HG02852 (cell line): Measurements from ENCODE around the gene MGAT5.

Source experiments
- ATAC-seq: cut with Tn5 transposase; IDR thresholded peaks from one replicate; pipeline ENCODE4 v1.9.1; 2021; ENCODE audit warnings: mild to moderate bottlenecking, moderate library complexity; ENCODE audit not compliant: unreplicated experiment

MGAT5 gene

DNA sequence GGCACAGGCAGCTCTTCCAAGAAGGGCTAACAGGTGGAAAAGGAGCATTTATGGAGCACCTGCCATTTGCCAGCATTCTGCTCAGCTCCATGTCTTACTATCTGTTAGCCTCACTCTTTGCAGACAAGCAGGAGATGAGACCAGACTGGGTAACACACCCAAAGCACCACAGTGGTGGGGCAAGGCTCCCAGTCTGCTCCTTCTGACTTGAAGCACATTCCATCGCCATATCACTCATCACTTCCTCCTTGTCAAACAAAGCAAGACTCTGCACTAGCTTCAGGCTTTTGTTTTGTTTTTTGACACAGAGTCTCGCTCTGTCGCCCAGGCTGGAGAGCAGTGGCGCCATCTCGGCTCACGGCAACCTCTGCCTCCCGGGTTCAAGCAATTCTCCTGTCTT, 182.8 kb downstream of the MGAT5 start:
- ATAC-seq: no peak

DNA sequence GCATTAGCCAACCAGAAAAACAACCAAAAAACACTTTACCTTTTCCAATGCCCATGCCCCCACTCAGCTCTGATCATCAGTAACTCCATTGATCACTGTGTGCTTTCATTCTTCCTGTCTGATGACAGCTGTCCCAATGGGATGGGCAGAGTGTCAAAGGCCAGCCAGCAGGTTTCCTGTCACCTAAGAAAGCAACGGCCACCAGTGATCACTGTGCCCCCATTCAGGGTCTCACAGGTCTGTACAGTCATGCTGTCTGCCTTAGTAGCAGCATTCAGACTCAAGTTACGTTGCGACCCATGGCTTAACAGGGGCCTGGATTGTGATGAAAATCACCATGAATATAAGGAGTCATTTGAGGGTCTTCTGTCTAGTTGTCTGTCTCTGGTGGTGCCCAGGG, 184.5 kb downstream of the MGAT5 start:
- ATAC-seq: no peak

DNA sequence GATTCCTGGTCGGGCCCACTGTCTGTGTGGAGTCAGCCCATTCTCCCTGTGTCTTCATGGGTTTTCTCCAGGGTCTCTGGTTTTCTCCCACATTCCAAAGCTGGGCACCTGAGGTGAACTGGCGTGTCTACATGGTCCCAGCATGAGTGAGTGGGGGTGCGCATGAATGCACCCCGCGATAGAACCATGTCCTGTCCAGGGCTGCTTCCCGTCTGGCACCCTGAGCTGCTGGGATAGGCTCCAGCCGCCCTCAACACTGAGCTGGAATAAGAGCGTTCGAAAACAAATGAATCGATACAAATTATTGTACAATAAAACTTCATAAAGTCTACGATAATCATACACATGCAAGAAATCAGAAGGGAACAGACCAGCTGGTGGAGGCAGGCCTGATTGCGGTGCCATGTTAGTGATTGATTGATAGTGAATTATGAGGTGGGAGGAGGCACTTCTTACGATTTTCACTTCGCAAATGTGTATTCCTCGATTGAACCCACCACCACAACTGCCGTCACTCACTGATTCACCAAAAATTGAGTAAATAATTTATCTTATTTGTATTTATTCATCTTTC, 186.6 kb downstream of the MGAT5 start:
- no peak for ATAC-seq

DNA sequence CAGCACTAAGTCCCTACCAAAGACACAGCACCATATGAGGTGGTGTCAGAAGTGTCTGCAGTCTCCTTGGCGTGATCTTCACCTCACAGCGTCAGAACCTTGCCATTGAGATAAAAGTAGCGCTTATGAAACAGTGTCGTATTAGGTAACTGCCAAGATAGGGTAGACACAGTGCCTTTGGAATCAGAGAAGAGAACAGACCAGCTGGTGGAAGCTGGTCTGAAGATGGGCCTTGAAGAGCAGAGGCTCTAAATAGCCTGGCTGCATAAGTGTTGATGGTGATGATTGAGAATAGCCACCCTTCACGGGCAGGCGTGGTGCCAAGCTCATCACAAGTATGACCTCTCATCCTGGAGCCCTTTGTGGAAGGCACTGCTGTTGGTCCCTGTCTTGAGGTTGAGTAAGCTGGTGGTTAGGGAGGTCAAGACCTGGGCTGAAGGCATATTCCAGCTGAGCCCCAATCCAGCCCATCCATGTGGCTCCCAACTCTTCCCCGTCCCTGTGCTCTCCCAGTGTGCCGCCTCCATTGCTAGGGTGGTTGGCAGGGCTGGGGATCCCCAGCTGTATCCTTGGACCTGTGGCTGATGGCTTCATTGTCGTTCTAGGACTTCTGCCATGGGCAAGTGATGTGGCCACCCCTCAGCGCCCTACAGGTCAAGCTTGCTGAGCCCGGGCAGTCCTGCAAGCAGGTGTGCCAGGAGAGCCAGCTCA, 187.4 kb downstream of the MGAT5 start:
- ATAC-seq: no peak

DNA sequence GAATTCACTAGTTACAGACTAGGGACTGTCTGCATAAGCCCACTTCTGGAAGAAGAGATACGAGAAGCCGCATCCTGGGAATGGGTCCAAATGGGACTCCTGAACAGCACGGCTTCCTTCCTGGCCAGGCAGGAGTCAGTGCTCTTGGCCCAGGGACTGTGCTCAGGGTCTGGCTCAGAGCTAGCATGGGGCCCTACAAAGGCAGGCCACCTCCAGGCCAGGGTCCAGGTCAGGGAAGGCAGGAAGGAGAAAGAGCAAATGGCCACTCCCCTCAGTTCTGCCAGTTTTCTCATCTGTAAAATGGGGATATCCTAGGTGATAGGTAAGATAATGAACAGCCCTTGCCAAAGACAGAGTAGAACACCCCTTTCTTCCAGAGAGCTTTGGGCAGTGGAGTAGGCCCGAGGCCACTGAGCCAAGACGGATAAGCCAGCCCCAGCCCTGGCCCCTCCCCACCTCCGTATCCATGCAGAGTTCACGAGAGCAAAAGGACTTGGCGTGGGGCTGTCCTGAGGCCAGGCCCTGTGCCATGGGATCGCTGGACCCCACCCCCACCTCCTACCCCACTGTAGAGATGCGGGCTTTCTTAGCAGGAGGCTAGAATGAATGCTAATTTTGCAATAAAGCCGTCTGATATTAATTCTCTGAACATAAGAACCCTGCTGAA, 190.1 kb downstream of the MGAT5 start:
- ATAC-seq: no peak

GRCh38 chr2:134445116-134445515, 191.2 kb downstream of the MGAT5 start:
- no peak for ATAC-seq

DNA sequence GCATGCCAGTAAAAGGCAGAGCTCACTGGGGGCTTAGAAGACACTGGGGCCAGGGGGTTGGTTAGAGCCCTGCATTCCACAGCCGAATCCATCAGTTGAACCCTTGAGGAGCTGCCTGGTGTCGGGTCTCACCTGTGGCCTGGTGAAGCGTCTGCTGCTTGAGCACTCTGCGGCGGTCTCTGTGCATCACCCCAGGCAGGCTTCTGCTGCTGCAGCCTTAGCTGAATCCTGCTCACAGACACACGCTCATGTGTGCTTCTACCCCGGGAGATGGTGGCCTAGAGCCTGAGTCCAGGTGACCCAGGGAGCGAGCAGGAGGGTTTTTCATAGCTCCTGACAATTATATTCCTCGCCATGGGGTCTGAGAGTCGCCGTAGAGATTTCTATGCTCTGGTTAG, 192.1 kb downstream of the MGAT5 start:
- ATAC-seq: no peak

DNA sequence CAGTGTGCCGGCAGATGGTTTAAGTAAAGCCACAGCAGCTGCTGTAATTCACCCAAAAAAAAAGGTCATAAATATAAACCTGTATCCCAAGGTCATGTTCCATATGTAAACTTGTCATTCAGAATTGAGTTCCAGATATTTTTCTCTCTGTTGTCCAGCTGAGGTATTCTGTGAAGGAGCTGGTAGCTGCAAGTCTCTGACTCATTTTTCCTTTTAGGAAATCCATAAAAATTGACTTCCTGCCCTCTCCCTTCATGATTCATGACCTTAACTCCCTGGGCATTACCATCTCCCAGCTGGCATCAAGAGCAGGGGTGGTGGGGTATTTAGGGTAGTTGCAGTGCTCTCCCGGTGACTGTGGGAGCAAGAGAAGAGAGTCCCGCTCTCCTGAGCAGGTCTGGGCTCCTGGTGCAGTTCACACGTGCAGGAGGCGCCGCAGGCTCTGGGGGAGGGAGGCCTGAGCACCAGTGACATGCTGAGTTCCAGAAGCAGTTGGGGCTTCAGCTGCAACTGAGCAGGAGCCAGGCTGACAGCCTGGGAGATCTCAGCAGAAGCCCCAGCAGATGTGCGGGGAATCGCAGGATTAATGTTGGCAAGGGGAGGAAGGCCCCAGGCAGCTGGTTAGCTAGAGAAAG, 192.6 kb downstream of the MGAT5 start:
- no peak for ATAC-seq

GRCh38 chr2:134447669-134448068, 193.8 kb downstream of the MGAT5 start:
- ATAC-seq: no peak

- ATAC-seq: no peak
Measured at GRCh38 chr2:134448650-134449049, 194.8 kb downstream of the MGAT5 start.

- ATAC-seq: no peak
Measured at GRCh38 chr2:134449157-134449556, 195.3 kb downstream of the MGAT5 start.

DNA sequence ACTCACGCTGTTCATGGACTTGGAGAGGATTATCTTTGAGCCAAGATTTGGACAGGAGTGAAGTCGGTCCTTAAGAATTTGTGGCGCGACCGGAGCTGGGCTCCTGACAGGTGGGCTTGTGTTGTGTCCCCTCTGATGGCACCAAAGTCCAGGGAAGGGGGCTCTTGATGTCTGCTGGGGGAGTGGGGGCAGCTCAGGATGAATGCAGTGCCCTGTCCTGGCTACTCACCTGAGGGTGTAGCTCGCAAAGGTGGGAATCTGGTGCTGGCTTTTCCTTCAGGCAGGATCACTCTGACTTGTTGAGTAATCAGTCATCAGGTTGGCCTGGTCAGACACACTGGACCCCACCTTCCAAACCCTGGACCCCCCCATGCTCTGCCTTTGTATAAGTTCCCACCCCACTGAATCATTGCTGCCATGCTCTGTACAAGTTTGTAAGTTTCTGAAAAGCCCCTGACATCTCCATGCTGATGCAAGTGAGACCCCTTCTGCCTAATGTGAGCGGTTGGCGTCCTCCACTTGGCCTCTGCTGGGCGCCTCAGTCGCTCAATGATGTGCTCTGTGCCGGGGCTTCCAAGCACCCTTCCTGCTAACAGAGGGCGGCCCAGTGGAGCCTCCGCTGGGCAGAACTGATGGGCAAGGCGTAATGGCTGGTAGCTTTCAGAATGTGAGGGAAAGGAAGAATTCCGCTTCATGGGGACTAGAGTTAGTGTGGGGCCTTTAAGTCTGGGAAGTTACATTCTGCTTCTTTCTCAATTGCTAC, 196.1 kb downstream of the MGAT5 start:
- ATAC-seq: no peak

- no peak for ATAC-seq
Measured at GRCh38 chr2:134451347-134451630, 197.4 kb downstream of the MGAT5 start.

- ATAC-seq: no peak
Measured at GRCh38 chr2:134452042-134452733, 198.3 kb downstream of the MGAT5 start.

GRCh38 chr2:134453476-134453875, 199.6 kb downstream of the MGAT5 start:
- ATAC-seq: no peak

DNA sequence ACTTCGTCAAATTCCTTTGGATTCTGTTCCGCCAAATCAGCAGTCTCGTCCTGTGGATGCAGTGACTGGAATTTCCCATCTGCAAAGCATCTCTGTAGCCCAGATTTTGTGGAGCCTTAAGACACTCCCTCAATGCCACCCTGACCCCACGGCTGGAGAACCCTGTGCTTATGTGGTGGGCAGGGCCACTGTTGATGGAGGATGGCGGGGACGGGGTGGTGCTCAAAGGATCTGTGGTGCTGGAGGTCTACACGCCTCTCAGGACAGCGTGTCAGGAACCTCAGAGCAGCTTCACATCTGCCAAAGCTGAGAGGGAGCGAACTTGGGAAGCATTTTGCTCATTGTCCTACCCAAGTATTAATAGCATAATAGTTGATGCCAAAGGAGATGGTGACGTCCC, 200.1 kb downstream of the MGAT5 start:
- no peak for ATAC-seq

DNA sequence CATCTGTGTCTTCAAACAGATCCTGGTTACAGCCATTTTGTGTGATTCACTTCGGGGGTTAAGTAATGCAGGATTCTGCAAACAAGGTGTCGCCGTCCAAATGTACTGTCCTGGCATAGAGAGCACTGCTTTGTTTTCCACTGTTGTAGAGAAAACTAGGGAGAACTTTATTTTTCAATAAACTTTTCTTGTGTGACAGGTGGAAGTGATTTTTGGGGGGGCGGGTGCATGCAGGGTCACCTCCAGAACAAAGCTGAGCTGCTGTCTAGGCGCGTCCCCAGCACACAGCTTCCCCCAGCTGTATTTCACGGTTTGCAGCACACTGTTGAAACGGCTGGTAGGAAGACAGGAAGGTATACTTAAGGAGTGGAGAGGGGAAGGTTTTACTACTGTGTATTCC, 200.6 kb downstream of the MGAT5 start:
- no peak for ATAC-seq

DNA sequence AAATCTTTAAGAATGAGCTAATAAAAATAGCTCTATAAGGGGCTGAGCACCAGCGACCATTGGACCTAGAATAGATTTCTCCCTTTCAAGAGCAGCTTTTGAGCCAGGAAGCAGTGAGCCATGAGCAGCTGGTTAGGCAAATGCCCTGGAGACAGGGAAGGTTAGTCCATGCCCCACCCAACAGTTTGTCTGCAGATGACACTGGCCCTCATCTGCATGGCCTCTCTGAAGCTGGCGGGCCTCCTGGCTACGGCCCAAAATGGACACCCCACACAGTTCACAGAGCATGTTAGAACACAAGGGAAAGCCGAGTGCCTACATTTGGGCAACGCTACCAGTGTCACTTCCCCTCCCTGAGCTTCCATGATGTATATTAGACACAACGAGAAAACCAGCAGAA, 201.1 kb downstream of the MGAT5 start:
- ATAC-seq: no peak

- no peak for ATAC-seq
Measured at GRCh38 chr2:134455426-134455825, 201.6 kb downstream of the MGAT5 start.

GRCh38 chr2:134457353-134457752, 203.5 kb downstream of the MGAT5 start:
- ATAC-seq: no peak
